Measurements from ENCODE around the gene AK2. TPM values are rescaled to one million over a fixed set of nuclear protein-coding genes. Genes with fewer than 3 reads are reported as not detected.
"Not testable (repeated sequence)": the region's sequence is repeated elsewhere in the genome, so short reads cannot be mapped to it uniquely, and the experiment has no call there.

The AK2 gene
- total RNA-seq, 1 donor from 2014 or later = 121 TPM

DNA sequence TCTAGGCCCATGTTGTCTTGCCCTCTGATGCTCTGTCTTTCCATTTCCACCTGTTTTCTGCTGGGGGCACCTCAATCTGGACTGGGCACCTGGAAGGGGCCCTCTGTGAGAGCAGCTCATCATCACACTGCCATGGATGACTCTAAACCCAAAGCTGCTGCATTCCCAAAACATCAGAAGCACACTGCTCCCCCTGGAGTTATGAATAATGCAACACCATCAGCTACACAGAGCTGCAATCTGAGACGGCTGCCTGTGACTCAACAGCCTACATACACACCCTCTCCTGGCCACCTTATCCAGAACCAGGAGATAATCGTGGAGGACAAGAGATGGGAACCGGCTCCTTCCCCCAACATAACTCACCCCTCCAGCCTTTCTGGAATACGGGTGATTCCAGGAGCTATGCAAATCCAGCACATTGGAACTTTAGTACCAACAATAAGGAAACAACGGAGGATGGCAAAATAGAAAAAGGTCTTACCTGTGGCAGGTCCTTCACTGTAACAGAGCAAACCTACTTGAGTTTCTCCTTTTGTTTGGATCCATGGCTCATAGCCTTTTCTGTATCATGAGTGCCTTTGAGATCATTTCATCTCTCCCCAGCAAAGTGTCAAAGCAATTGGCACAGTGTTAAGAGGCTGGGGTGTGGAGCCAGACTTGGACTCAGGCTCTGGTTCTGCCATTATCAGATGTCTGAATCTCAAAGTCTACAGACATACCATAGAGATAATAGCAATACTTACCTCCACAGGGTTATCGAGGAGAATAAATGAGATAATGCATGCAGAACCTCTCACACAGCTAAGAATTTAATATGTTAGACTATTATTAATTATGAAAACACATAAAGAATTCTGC is 29.3 kb downstream of the AK2 start:
- peak; percentile 57 for ATAC-seq
- intact Hi-C loops (cut with micrococcal nuclease) = no loop called here
- no peak for DNase-seq

GRCh38 chr1:33005838-33006421 is 30.8 kb downstream of the AK2 start:
- intact Hi-C loops (cut with micrococcal nuclease) = no loop called here
- ATAC-seq (no peak), DNase-seq (no peak)

DNA sequence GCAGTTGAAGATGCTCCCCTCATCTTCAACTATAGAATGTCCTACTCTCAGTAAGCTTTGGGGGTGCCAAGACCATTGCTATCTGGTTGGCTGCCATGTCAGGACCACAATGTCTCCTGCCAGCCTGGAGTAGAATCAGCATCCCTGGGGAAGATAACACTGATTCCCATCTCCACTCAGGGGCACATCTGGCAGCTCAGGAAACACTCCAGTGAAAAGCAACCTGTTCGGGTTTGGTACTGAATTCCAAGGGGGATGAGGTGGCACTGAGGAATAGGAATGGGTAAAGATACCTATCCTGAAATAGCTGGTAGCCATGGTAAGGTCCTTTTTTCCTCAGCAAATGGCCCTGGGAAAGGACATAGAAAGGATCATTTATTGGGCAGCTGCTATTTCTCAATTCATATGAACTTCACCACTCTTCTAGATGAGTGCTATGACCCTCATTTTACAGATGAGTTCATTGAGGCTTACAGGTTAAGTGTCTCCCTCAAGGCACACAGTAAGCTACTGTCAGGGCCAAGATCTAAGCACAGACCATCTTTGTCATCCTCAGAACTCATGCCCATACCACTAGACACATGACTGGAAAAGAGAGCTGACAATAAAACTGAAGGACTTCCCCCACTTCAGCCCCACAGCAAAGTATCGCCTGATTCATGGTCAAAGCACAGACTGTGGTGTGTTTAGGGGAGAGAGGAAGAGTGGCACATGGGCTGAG is 31.4 kb downstream of the AK2 start:
- ATAC-seq = no peak
- intact Hi-C loops (cut with micrococcal nuclease) = no loop called here
- no peak for DNase-seq

GRCh38 chr1:33004613-33005012 is 32.1 kb downstream of the AK2 start:
- intact Hi-C loops (cut with micrococcal nuclease) = no loop called here
- DNase-seq (no peak), ATAC-seq (peak; percentile 25)

GRCh38 chr1:33003657-33004056 is 33.0 kb downstream of the AK2 start:
- DNase-seq (no peak), ATAC-seq (no peak)
- intact Hi-C loops (cut with micrococcal nuclease) = no loop called here

GRCh38 chr1:33002006-33002405 is 34.7 kb downstream of the AK2 start:
- DNase-seq (no peak), ATAC-seq (no peak)
- intact Hi-C loops (cut with micrococcal nuclease) = no loop called here

DNA sequence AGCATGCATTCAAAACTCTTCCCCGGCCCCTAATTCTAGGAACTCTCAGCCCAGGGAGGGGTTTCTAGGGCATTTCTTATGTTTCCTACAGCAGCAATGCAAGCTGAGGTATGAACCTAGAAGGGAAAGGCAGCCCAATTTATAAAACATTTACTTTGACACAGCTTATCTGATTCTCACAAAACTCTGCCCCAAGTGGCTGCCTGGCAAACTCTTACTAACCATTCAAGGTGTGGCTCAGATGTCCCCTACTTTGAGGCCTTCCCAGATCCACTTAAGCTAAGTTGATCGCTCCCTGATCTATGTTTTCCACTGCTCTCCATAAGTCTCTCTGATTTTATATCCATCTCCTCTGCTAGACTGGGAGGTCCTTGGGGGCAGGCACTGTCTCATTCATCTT is 35.4 kb downstream of the AK2 start:
- ATAC-seq = no peak
- intact Hi-C loops (cut with micrococcal nuclease) = no loop called here
- no peak for DNase-seq

DNA sequence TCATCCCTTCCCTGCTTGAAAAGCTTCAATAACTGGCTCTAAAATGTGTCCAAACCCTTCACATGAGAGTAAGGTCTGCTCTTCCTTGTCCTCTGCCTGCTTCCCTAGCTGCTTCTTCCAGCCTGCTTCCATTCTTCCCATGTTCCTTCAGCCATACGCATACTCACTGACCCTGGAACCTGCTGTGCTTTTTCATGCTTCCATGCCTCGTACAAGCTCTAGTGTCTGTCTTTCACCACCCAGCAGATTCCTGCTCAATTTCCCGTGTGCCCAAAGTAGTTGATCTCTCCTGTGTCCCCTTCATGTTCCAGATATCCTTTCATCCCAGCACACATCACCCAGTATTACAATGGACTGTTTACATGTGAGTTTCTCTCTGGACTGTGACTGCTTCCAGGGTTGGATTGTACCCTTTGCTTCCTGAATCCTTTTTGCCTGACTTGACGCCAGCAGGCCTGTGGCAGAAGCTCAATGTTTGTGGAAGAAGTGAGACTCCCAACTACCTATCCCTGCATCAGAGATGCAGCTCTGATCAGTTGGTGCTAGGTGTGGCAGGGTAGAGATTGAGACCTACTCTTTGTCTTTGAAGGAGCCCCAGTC is 36.2 kb downstream of the AK2 start:
- ATAC-seq (no peak), DNase-seq (no peak)
- intact Hi-C loops (cut with micrococcal nuclease) = no loop called here

- intact Hi-C loops (cut with micrococcal nuclease) = no loop called here
- peak; percentile 85 for ATAC-seq
- DNase-seq = peak; percentile 85
Observed at GRCh38 chr1:32998997-32999396, 37.7 kb downstream of the AK2 start.

- intact Hi-C loops (cut with micrococcal nuclease) = no loop called here
Observed at GRCh38 chr1:32998064-32998463, 38.6 kb downstream of the AK2 start.

GRCh38 chr1:32997381-32997891 is 39.2 kb downstream of the AK2 start:
- DNase-seq = no peak
- ATAC-seq = no peak
- intact Hi-C loops (cut with micrococcal nuclease) = no loop called here

More at GRCh38 chr1:32998064-32998463, 38.6 kb downstream of the AK2 start:
- DNase-seq (no peak), ATAC-seq (peak; percentile 5)

DNA sequence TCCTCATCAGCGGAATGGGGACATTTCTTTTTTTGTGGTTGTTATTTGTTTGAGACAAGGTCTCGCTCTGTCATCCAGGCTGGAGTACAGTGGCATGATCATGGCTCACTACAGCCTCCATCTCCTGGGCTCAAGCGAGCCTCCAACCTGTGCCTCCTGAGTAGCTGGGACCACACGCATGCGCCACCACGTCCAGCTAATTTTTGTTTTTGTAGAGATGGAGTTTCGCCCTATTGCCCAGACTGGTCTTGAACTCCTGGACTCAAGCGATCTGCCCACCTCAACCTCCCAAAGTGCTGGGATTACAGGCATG is 43.4 kb downstream of the AK2 start:
- ATAC-seq; intact Hi-C loops (cut with micrococcal nuclease); DNase-seq: not testable (repeated sequence)

- intact Hi-C loops (cut with micrococcal nuclease) = no loop called here
- ATAC-seq = peak; percentile 79
- DNase-seq = peak; percentile 78
Observed at GRCh38 chr1:32992489-32993323, 44.0 kb downstream of the AK2 start.

- ATAC-seq (no peak), DNase-seq (no peak)
- intact Hi-C loops (cut with micrococcal nuclease) = no loop called here
Observed at GRCh38 chr1:32991819-32992488, 44.7 kb downstream of the AK2 start.

DNA sequence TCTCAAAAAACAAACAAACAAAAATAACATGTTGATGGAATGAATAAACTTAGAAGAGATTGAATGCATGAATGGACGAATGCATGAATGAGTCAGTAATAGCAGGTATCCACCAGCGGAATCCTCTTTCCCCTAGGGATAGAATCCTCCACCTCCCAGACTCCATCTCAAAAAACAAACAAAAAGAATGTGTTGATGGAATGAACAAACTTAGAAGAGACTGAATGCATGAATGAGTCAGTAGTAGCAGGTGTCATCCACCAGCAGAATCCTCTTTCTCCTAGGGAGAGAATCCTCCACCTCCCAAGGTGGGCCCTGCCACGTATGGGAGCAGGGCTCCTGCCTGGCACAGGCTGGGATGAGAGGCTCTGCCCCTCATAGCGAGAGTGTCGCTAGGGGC is 45.3 kb downstream of the AK2 start:
- intact Hi-C loops (cut with micrococcal nuclease) = no loop called here

DNA sequence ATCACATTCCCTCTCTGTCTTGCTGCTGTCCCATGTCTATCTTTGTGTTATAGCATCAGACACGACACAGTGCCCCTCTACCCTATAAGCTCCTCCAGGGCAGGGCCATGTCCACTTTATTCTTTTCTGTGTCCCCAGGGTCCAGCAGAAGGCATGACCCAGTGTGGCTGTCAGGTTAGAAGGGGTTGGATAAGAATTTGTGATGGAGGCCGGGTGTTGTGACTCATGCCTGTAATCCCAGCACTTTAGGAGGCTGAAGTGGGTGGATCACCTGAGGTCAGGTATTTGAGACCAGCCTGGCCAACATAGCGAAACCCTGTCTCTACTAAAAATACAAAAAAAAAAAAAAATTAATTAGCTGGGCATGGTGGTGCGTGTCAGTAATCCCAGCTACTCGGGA is 45.8 kb downstream of the AK2 start:
- no peak for ATAC-seq
- DNase-seq = no peak
- intact Hi-C loops (cut with micrococcal nuclease) = no loop called here

More for the DNA sequence above, 45.3 kb downstream of the AK2 start:
- ATAC-seq (no peak), DNase-seq (no peak)

GRCh38 chr1:32989160-32990050 is 47.3 kb downstream of the AK2 start:
- peak; percentile 66 for DNase-seq
- intact Hi-C loops (cut with micrococcal nuclease) = no loop called here
- ATAC-seq = peak; percentile 71

All from left ventricle myocardium superior (tissue), 1 donor.